Ovary (tissue), 3 donors: ENCODE measurements around the gene TSSC4.

ENCODE experiments used
- EP300 ChIP-seq: sonication (generic); formaldehyde crosslinking; IDR thresholded peaks from one replicate; pipeline ENCODE4 v1.6.1; 2017; ENCODE audit warnings: antibody characterized with exemption
- TF ChIP-seq, protein P1 (sequence below), 3 donors: fragments of 450-650 bp in 2 of 3; fragments of 200-600 bp in 1 of 3; IDR thresholded peaks; one replicate each; pipeline versions ENCODE4 v1.5.1 to v1.8.0; 2016 to 2022; ENCODE audit warnings: antibody characterized with exemption in 3 of 3, mild to moderate bottlenecking in 1 of 3
- donor health status: DM: no; HTN: no; CAD: no.

DNA sequence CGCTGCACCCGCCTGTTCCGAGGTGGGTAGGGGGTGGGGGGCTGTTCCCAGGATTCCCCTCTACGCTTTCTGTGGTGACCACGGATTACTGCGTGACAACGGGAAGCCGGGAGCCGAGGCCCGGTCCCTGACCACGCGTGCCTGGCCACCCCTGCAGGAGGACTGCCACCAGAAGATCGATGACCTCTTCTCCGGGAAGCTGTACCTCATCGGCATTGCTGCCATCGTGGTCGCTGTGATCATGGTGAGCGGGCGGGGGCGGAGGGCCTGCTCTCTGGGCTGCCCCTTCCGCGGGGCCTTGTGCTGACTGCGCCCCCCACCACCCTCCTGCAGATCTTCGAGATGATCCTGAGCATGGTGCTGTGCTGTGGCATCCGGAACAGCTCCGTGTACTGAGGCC lies 4.1 kb upstream of the TSSC4 start:
- TF ChIP-seq EP300, result no peak
- TF ChIP-seq, protein P1, sequence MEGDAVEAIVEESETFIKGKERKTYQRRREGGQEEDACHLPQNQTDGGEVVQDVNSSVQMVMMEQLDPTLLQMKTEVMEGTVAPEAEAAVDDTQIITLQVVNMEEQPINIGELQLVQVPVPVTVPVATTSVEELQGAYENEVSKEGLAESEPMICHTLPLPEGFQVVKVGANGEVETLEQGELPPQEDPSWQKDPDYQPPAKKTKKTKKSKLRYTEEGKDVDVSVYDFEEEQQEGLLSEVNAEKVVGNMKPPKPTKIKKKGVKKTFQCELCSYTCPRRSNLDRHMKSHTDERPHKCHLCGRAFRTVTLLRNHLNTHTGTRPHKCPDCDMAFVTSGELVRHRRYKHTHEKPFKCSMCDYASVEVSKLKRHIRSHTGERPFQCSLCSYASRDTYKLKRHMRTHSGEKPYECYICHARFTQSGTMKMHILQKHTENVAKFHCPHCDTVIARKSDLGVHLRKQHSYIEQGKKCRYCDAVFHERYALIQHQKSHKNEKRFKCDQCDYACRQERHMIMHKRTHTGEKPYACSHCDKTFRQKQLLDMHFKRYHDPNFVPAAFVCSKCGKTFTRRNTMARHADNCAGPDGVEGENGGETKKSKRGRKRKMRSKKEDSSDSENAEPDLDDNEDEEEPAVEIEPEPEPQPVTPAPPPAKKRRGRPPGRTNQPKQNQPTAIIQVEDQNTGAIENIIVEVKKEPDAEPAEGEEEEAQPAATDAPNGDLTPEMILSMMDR (IDR thresholded peaks at IDR 0.05), result no peak
